HCT116 (cell line): ENCODE results near the gene MED27. TPM values are rescaled to one million over a fixed set of nuclear protein-coding genes. Genes with fewer than 3 reads are reported as not detected.

Experiments
- ATAC-seq: fragments of 200-7000 bp; cut with Tn5 transposase; 2 replicates; pipeline ENCODE4 v1.9.1; 2020; ENCODE audit warnings: mild to moderate bottlenecking, moderate library complexity
- BruUV-seq: library from RNA; stranded (reverse); fragments of 400-500 nt; replicated peaks from 2 replicates; lab custom pipeline; 2021; lab: Mats Ljungman, UMichigan
- CTCF ChIA-PET: fragments of 300-600 bp; sonication (Branson Sonifier 250); formaldehyde crosslinking; loops from one replicate; lab custom pipeline; 2021; ENCODE audit warnings: antibody characterized with exemption; lab: Charles Lee
- POLR2A ChIA-PET: fragments of 300-600, 350-600 bp; sonication (Branson Sonifier 250); formaldehyde crosslinking; loops from one replicate; lab custom pipeline; 2021; ENCODE audit warnings: antibody characterized with exemption; lab: Charles Lee
- RAD21 ChIA-PET, 2 experiments: fragments of 300-600 bp; sonication (Branson Sonifier 250); formaldehyde crosslinking; loops; one replicate each; lab custom pipeline; 2023; ENCODE audit warnings: low total read pairs in 2 of 2; ENCODE audit not compliant: uncharacterized antibody in 2 of 2, unreplicated experiment in 2 of 2, low non-redundant PET in 1 of 2; lab: Charles Lee
- DNase-seq: peaks from one replicate; pipeline ENCODE4 v3.0.0-alpha.2; 2010; ENCODE audit warnings: low read depth, low spot score
- H2AFZ ChIP-seq: fragments of 200-600 bp; shearing (Covaris generic), sonication (generic); 2 replicates; pipeline ENCODE4 v1.6.1; 2017; ENCODE audit warnings: low read depth, mixed run types, mixed read lengths, antibody characterized with exemption, low read length; ENCODE audit not compliant: poor library complexity, severe bottlenecking
- H3K27ac ChIP-seq: 2 replicates; pipeline ENCODE4 v1.5.1; 2012; ENCODE audit warnings: low read depth, low read length
- H3K27me3 ChIP-seq: fragments of 200-600 bp; sonication (generic); 2 replicates; pipeline ENCODE4 v1.6.1; 2016; ENCODE audit warnings: mixed run types, low read length, mixed read lengths; ENCODE audit not compliant: insufficient read depth
- H3K36me3 ChIP-seq, 2 experiments: fragments of 200-500 bp in 1 of 2; fragments of 200-600 bp in 1 of 2; sonication (Bioruptor generic) in 1 of 2; sonication (generic) in 1 of 2; 2 replicates each; pipeline versions ENCODE4 v1.5.1 to v1.6.1; 2014 to 2016; ENCODE audit warnings: low read length in 2 of 2, inconsistent platforms in 1 of 2, mixed read lengths in 1 of 2, mixed run types in 1 of 2; ENCODE audit not compliant: insufficient read depth in 2 of 2, control insufficient read depth in 1 of 2
- H3K4me1 ChIP-seq, 2 experiments: fragments of 200-600 bp in 1 of 2; sonication (generic) in 1 of 2; 2 replicates each; pipeline versions ENCODE4 v1.5.1 to v1.6.1; 2012 to 2017; ENCODE audit warnings: low read length in 2 of 2, inconsistent platforms in 1 of 2, mild to moderate bottlenecking in 1 of 2, mixed read lengths in 1 of 2, mixed run types in 1 of 2, moderate library complexity in 1 of 2; ENCODE audit not compliant: insufficient read depth in 2 of 2, control insufficient read depth in 1 of 2
- H3K4me2 ChIP-seq: fragments of 200-600 bp; sonication (generic); 2 replicates; pipeline ENCODE4 v1.6.1; 2017; ENCODE audit warnings: mixed run types, low read length, mixed read lengths
- H3K4me3 ChIP-seq, 2 experiments: fragments of 200-600 bp in 1 of 2; sonication (generic) in 1 of 2; replicated peaks in 1 of 2; 2 replicates each; pipeline ENCODE4 v1.5.1; 2011 to 2016; ENCODE audit warnings: low read length in 2 of 2, control low read depth in 1 of 2, low read depth in 1 of 2, mild to moderate bottlenecking in 1 of 2, mixed read lengths in 1 of 2, mixed run types in 1 of 2
- H3K79me2 ChIP-seq: fragments of 200-600 bp; sonication (generic); 2 replicates; pipeline ENCODE4 v1.6.1; 2017; ENCODE audit warnings: mild to moderate bottlenecking, mixed run types, low read length, moderate library complexity, mixed read lengths; ENCODE audit not compliant: insufficient read depth
- H3K9ac ChIP-seq: fragments of 200-600 bp; sonication (generic); 2 replicates; pipeline ENCODE4 v1.6.1; 2016; ENCODE audit warnings: low read length, mixed read lengths
- H3K9me2 ChIP-seq: fragments of 200-600 bp; sonication (generic), shearing (Covaris generic); 2 replicates; pipeline ENCODE4 v1.6.1; 2017; ENCODE audit warnings: mixed run types, mild to moderate bottlenecking, moderate library complexity; ENCODE audit not compliant: insufficient read depth
- H3K9me3 ChIP-seq, 2 experiments: fragments of 200-500 bp in 1 of 2; fragments of 200-600 bp in 1 of 2; sonication (Bioruptor generic) in 1 of 2; sonication (generic) in 1 of 2; 2 replicates each; pipeline ENCODE4 v1.6.1; 2014 to 2017; ENCODE audit warnings: low read length in 2 of 2, mixed read lengths in 2 of 2, inconsistent platforms in 1 of 2, low read depth in 1 of 2, mild to moderate bottlenecking in 1 of 2, mixed run types in 1 of 2, moderate library complexity in 1 of 2; ENCODE audit not compliant: control insufficient read depth in 1 of 2, insufficient read depth in 1 of 2
- H4K20me1 ChIP-seq: fragments of 200-600 bp; sonication (generic), shearing (Covaris generic); 2 replicates; pipeline ENCODE4 v1.6.1; 2017; ENCODE audit warnings: mixed run types, mild to moderate bottlenecking, moderate library complexity; ENCODE audit not compliant: insufficient read depth
- CBX3 ChIP-seq: IDR thresholded peaks from 2 replicates; pipeline ENCODE4 v1.6.1; 2012; ENCODE audit warnings: low read depth
- CEBPB ChIP-seq: IDR thresholded peaks from 2 replicates; pipeline ENCODE4 v1.6.1; 2012; ENCODE audit warnings: low read depth
- CTCF ChIP-seq, 3 experiments: fragments of 200-600 bp in 1 of 3; sonication (generic) in 1 of 3; IDR thresholded peaks in 2 of 3; conservative IDR thresholded peaks in 1 of 3; 2 replicates each; pipeline ENCODE4 v1.5.1; 2012 to 2017; ENCODE audit warnings: low read depth in 2 of 3, low read length in 2 of 3, antibody characterized with exemption in 1 of 3, borderline replicate concordance in 1 of 3, control low read depth in 1 of 3, mild to moderate bottlenecking in 1 of 3, mixed read lengths in 1 of 3, mixed run types in 1 of 3, moderate library complexity in 1 of 3; ENCODE audit not compliant: insufficient read depth in 1 of 3
- EGR1 ChIP-seq: IDR thresholded peaks from 2 replicates; pipeline ENCODE4 v1.6.1; 2012; ENCODE audit warnings: low read depth
- ELF1 ChIP-seq: IDR thresholded peaks from 2 replicates; pipeline ENCODE4 v1.6.1; 2012; ENCODE audit warnings: low read depth, borderline replicate concordance
- EZH2phosphoT487 ChIP-seq: fragments of 200-600 bp; IDR thresholded peaks from 2 replicates; pipeline ENCODE4 v1.6.1; 2018; ENCODE audit warnings: antibody characterized with exemption, borderline replicate concordance
- FOSL1 ChIP-seq: IDR thresholded peaks from 2 replicates; pipeline ENCODE4 v1.6.1; 2012; ENCODE audit warnings: low read depth
- JUND ChIP-seq: IDR thresholded peaks from 2 replicates; pipeline ENCODE4 v1.6.1; 2012
- POLR2A ChIP-seq: IDR thresholded peaks from 2 replicates; pipeline ENCODE4 v1.7.0; 2011; ENCODE audit warnings: borderline replicate concordance; ENCODE audit not compliant: insufficient read depth, insufficient read length; ENCODE audit errors: extremely low read depth
- POLR2AphosphoS5 ChIP-seq: IDR thresholded peaks from 2 replicates; pipeline ENCODE4 v1.6.1; 2011; ENCODE audit warnings: mild to moderate bottlenecking, low read depth, low read length, moderate library complexity
- RAD21 ChIP-seq: IDR thresholded peaks from 2 replicates; pipeline ENCODE4 v1.6.1; 2012; ENCODE audit warnings: low read depth, mild to moderate bottlenecking
- SIN3A ChIP-seq: IDR thresholded peaks from 2 replicates; pipeline ENCODE4 v1.6.1; 2012; ENCODE audit warnings: low read depth
- SP1 ChIP-seq: IDR thresholded peaks from 2 replicates; pipeline ENCODE4 v1.6.1; 2012; ENCODE audit warnings: low read depth
- SRF ChIP-seq: IDR thresholded peaks from 2 replicates; pipeline ENCODE4 v1.6.1; 2012; ENCODE audit warnings: low read depth
- TCF7L2 ChIP-seq: IDR thresholded peaks from 2 replicates; pipeline ENCODE4 v1.7.0; 2011; ENCODE audit warnings: borderline replicate concordance, inconsistent platforms; ENCODE audit not compliant: insufficient read depth, insufficient read length; ENCODE audit errors: extremely low read depth
- YY1 ChIP-seq: IDR thresholded peaks from 2 replicates; pipeline ENCODE4 v1.6.1; 2011; ENCODE audit warnings: low read length, low read depth, moderate library complexity, mild to moderate bottlenecking; ENCODE audit not compliant: insufficient replicate concordance; ENCODE audit errors: extremely low read depth
- ZFX ChIP-seq: fragments of 450-650 bp; IDR thresholded peaks from 2 replicates; pipeline ENCODE4 v1.6.1; 2017
- ZNF274 ChIP-seq: fragments of 200-500 bp; sonication (Bioruptor generic); IDR thresholded peaks from 2 replicates; pipeline ENCODE4 v1.6.1; 2014; ENCODE audit warnings: mild to moderate bottlenecking, low read depth, low read length, inconsistent platforms
- intact Hi-C: fragments of 100-400 bp; cut with micrococcal nuclease; formaldehyde crosslinking; loops from 2 replicates; pipeline ENCODE4 v1.10.0; 2022
- total RNA-seq: library from RNA; stranded (reverse); gene quantifications from one replicate; pipeline ENCODE4 v1.2.1, GENCODE V29; 2021; ENCODE audit not compliant: unreplicated experiment
- TF ChIP-seq, protein P1 (sequence below): IDR thresholded peaks from 2 replicates; pipeline ENCODE4 v1.6.1; 2011; ENCODE audit warnings: mild to moderate bottlenecking, low read length, moderate library complexity; ENCODE audit not compliant: insufficient replicate concordance; ENCODE audit errors: extremely low read depth

Gene MED27
- total RNA-seq, 1 experiment from 2014 or later, result 26.9 TPM

GRCh38 chr9:132003896-132004295, 75.8 kb downstream of the MED27 start:
- Histone ChIP-seq H3K4me1 (peaks cover 10 to 11% of the 10 kb centered on the region in 2 experiments; a peak in 3 of 4 replicates), H3K9me3 (no peaks in the 10 kb centered on the region), H3K27ac (no peak overlapping the region), H3K27me3 (no peaks in the 10 kb centered on the region), H2AFZ (no peak overlapping the region), H3K36me3 (no peaks in the 10 kb centered on the region), H4K20me1 (no peaks in the 10 kb centered on the region; the same call in 1 of the 2 replicates), H3K4me3 (no peak overlapping the region), H3K79me2 (no peaks in the 10 kb centered on the region; the same call in 1 of the 2 replicates), H3K9me2 (no peaks in the 10 kb centered on the region), H3K9ac (no peak overlapping the region)
- ChIA-PET CTCF (no interaction called here), POLR2A (no interaction called here), RAD21 (no interaction called here)
- no peak for ATAC-seq
- no peak for DNase-seq
- intact Hi-C loops, result no loop called here
- no TSS peak for BruUV-seq
- TF ChIP-seq ZFX, result no peak
- no peak for TF ChIP-seq CEBPB
- TF ChIP-seq ZNF274, result no peak
- no peak for TF ChIP-seq POLR2A
- no peak for TF ChIP-seq JUND
- TF ChIP-seq SRF, result no peak
- no peak for TF ChIP-seq TCF7L2
- no peak for TF ChIP-seq YY1
- no peak for TF ChIP-seq EGR1
- TF ChIP-seq FOSL1, result no peak
- no peak for TF ChIP-seq SIN3A
- TF ChIP-seq ELF1, result no peak
- TF ChIP-seq EZH2phosphoT487, result no peak
- TF ChIP-seq, all 23 proteins: peak for 0
- H3K4me2 ChIP-seq, result no peak overlapping the region

DNA sequence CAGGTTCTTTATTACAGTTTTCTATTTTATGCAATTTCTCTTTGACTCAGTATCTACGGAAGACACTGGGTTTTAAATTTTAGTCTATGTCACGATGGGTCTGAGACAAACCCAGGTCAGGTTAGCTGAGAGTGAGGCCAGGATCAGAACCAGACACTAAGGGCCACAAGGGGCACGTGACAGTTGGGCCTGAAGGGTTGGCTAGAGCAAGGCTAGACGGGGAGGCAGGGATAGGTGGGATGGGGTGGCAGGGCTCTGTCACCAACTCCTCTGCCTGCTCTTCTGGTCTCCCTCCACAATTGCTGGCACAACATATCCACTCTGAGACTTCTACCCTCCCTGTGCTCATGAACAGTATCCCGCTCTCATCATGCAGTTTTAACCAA, 76.4 kb downstream of the MED27 start:
- DNase-seq, result no peak
- BruUV-seq, result no TSS peak
- H3K9ac ChIP-seq, result no peak overlapping the region
- H3K4me1 ChIP-seq, result peaks cover 5% of the 10 kb centered on the region in 2 experiments; a peak in 3 of 4 replicates
- RAD21 ChIA-PET, result no interaction called here
- H4K20me1 ChIP-seq, result no peaks in the 10 kb centered on the region; the same call in 1 of the 2 replicates
- H3K27me3 ChIP-seq, result no peaks in the 10 kb centered on the region
- H3K9me3 ChIP-seq, result no peaks in the 10 kb centered on the region
- intact Hi-C loops, result no loop called here
- ATAC-seq, result no peak
- H3K36me3 ChIP-seq, result no peaks in the 10 kb centered on the region
- no peaks in the 10 kb centered on the region; the same call in 1 of the 2 replicates for H3K79me2 ChIP-seq
- H3K9me2 ChIP-seq, result no peaks in the 10 kb centered on the region
- CTCF ChIA-PET, result no interaction called here
- POLR2A ChIA-PET, result no interaction called here
- no peak overlapping the region for H3K4me2 ChIP-seq
- no peak overlapping the region for H3K4me3 ChIP-seq
- H3K27ac ChIP-seq, result no peak overlapping the region
- no peak overlapping the region for H2AFZ ChIP-seq
- TF ChIP-seq POLR2AphosphoS5 (no peak), RAD21 (no peak), CTCF (IDR thresholded peaks at IDR 0.05 in 2 of 3, conservative IDR thresholded peaks at IDR 0.05 in 1 of 3; ENCODE audit: borderline replicate concordance in 1 of 3, insufficient read depth in 1 of 3, low read depth in 2 of 3, low read length in 2 of 3) (no peak), CEBPB (no peak), CBX3 (no peak), YY1 (no peak), TCF7L2 (no peak), FOSL1 (no peak), SP1 (no peak)
- TF ChIP-seq, protein P1, sequence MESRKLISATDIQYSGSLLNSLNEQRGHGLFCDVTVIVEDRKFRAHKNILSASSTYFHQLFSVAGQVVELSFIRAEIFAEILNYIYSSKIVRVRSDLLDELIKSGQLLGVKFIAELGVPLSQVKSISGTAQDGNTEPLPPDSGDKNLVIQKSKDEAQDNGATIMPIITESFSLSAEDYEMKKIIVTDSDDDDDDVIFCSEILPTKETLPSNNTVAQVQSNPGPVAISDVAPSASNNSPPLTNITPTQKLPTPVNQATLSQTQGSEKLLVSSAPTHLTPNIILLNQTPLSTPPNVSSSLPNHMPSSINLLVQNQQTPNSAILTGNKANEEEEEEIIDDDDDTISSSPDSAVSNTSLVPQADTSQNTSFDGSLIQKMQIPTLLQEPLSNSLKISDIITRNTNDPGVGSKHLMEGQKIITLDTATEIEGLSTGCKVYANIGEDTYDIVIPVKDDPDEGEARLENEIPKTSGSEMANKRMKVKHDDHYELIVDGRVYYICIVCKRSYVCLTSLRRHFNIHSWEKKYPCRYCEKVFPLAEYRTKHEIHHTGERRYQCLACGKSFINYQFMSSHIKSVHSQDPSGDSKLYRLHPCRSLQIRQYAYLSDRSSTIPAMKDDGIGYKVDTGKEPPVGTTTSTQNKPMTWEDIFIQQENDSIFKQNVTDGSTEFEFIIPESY, result no peak
